GM23338 (cell line): ENCODE measurements around the gene WWOX.

ENCODE experiments used
- CTCF ChIP-seq, 2 experiments: fragments of 200-600 bp in 1 of 2; sonication (generic) in 1 of 2; conservative IDR thresholded peaks; 2 replicates each; pipeline versions ENCODE4 v1.5.1 to v1.6.1; 2016 to 2017; ENCODE audit warnings: antibody characterized with exemption in 2 of 2, low read depth in 2 of 2, mild to moderate bottlenecking in 2 of 2, moderate library complexity in 1 of 2
- EZH2phosphoT487 ChIP-seq: fragments of 200-600 bp; sonication (generic); IDR thresholded peaks from one replicate; pipeline ENCODE4 v1.8.1; 2018; ENCODE audit warnings: antibody characterized with exemption; ENCODE audit not compliant: unreplicated experiment
- JUNB ChIP-seq: IDR thresholded peaks from one replicate; pipeline ENCODE4 v1.6.1; 2016; ENCODE audit warnings: antibody characterized with exemption; ENCODE audit not compliant: unreplicated experiment
- POLR2AphosphoS5 ChIP-seq: IDR thresholded peaks from 2 replicates; pipeline ENCODE4 v1.6.1; 2016; ENCODE audit warnings: antibody characterized with exemption, low read depth

GRCh38 chr16:78689028-78689427 is 589.6 kb downstream of the WWOX start:
- TF ChIP-seq CTCF (conservative IDR thresholded peaks at IDR 0.05; ENCODE audit: low read depth in 2 of 2), result no peak
- no peak for TF ChIP-seq POLR2AphosphoS5
- TF ChIP-seq JUNB, result no peak
- no peak for TF ChIP-seq EZH2phosphoT487
